ENCODE measurements around the gene DR1.
"Not testable (repeated sequence)": the region's sequence is repeated elsewhere in the genome, so short reads cannot be mapped to it uniquely, and the experiment has no call there.

- TF ChIP-seq CTCF (CRISPR knock-in tag; IDR thresholded peaks at IDR 0.05); POLR2AphosphoS5 (IDR thresholded peaks at IDR 0.05; ENCODE audit: low read depth, low read length); ZSCAN20 (CRISPR knock-in tag; IDR thresholded peaks at IDR 0.05; ENCODE audit: borderline replicate concordance); YY1 (IDR thresholded peaks at IDR 0.05; ENCODE audit: insufficient read depth, insufficient replicate concordance, low read depth, low read length); KDM4B (CRISPR knock-in tag; IDR thresholded peaks at IDR 0.05); SNAI1 (CRISPR knock-in tag; IDR thresholded peaks at IDR 0.05; ENCODE audit: borderline replicate concordance); ZNF337 (CRISPR knock-in tag; IDR thresholded peaks at IDR 0.05; ENCODE audit: borderline replicate concordance, low read depth); NCOA1 (CRISPR knock-in tag; IDR thresholded peaks at IDR 0.05); REST (IDR thresholded peaks at IDR 0.05; ENCODE audit: borderline replicate concordance in 1 of 2, low read depth in 1 of 2, low read length in 2 of 2); ZBTB8A (CRISPR knock-in tag; IDR thresholded peaks at IDR 0.05; ENCODE audit: borderline replicate concordance, low read depth); KDM1A (CRISPR knock-in tag; IDR thresholded peaks at IDR 0.05); SRF (IDR thresholded peaks at IDR 0.05; ENCODE audit: low read depth, low read length); POLR2A (IDR thresholded peaks at IDR 0.05; ENCODE audit: insufficient read depth in 1 of 2, low read depth in 2 of 2, low read length in 2 of 2); ZBTB21 (CRISPR knock-in tag; IDR thresholded peaks at IDR 0.05): not testable (repeated sequence)
Observed at GRCh38 chr1:93351346-93351745, 5.6 kb downstream of the DR1 start.

All from HepG2 (cell line).